ENCODE measurements around the gene IGF1R. TPM values are rescaled to one million over a fixed set of nuclear protein-coding genes. Genes with fewer than 3 reads are reported as not detected.

The IGF1R gene
- total and polyA plus RNA-seq, 8 donors, result 8.1 to 50.3 (median 36.0) TPM

- 67 to 72% methylated on average over 9 of the region's 9 CpGs for WGBS, 2 donors
- intact Hi-C loops (cut with DNase I), result no loop called here
- Histone ChIP-seq H3K36me3 (no peaks in the 10 kb centered on the region), H3K27me3 (no peaks in the 10 kb centered on the region), H3K4me1 (peaks cover 24 to 42% (median 32%) of the 10 kb centered on the region in 3 donors), H3K9me3 (no peaks in the 10 kb centered on the region), H3K4me3 (no peak overlapping the region), H3K27ac (peak overlapping the region in 2 of 4 donors; percentile 18 to 37)
- TF ChIP-seq, protein P1, sequence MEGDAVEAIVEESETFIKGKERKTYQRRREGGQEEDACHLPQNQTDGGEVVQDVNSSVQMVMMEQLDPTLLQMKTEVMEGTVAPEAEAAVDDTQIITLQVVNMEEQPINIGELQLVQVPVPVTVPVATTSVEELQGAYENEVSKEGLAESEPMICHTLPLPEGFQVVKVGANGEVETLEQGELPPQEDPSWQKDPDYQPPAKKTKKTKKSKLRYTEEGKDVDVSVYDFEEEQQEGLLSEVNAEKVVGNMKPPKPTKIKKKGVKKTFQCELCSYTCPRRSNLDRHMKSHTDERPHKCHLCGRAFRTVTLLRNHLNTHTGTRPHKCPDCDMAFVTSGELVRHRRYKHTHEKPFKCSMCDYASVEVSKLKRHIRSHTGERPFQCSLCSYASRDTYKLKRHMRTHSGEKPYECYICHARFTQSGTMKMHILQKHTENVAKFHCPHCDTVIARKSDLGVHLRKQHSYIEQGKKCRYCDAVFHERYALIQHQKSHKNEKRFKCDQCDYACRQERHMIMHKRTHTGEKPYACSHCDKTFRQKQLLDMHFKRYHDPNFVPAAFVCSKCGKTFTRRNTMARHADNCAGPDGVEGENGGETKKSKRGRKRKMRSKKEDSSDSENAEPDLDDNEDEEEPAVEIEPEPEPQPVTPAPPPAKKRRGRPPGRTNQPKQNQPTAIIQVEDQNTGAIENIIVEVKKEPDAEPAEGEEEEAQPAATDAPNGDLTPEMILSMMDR (IDR thresholded peaks at IDR 0.05), result no peak
- DNase-seq, result no peak
- no peak for FAIRE-seq
- no peak for ATAC-seq
These were observed 76.2 kb downstream of the IGF1R start for GRCh38 chr15:98724494-98724893.

- FAIRE-seq (no peak), DNase-seq (no peak), ATAC-seq (no peak)
- intact Hi-C loops (cut with DNase I), result no loop called here
- Histone ChIP-seq H3K4me1 (peaks cover 33 to 55% (median 46%) of the 10 kb centered on the region in 3 donors), H3K27ac (no peak overlapping the region), H3K9me3 (no peaks in the 10 kb centered on the region), H3K27me3 (no peaks in the 10 kb centered on the region), H3K36me3 (no peaks in the 10 kb centered on the region), H3K4me3 (no peak overlapping the region)
- TF ChIP-seq, protein P1 (IDR thresholded peaks at IDR 0.05), result no peak
- WGBS, 2 donors, result 49 to 55% methylated on average over 5 of the region's 5 CpGs
These were observed 77.5 kb downstream of the IGF1R start for GRCh38 chr15:98725874-98726273.

DNA sequence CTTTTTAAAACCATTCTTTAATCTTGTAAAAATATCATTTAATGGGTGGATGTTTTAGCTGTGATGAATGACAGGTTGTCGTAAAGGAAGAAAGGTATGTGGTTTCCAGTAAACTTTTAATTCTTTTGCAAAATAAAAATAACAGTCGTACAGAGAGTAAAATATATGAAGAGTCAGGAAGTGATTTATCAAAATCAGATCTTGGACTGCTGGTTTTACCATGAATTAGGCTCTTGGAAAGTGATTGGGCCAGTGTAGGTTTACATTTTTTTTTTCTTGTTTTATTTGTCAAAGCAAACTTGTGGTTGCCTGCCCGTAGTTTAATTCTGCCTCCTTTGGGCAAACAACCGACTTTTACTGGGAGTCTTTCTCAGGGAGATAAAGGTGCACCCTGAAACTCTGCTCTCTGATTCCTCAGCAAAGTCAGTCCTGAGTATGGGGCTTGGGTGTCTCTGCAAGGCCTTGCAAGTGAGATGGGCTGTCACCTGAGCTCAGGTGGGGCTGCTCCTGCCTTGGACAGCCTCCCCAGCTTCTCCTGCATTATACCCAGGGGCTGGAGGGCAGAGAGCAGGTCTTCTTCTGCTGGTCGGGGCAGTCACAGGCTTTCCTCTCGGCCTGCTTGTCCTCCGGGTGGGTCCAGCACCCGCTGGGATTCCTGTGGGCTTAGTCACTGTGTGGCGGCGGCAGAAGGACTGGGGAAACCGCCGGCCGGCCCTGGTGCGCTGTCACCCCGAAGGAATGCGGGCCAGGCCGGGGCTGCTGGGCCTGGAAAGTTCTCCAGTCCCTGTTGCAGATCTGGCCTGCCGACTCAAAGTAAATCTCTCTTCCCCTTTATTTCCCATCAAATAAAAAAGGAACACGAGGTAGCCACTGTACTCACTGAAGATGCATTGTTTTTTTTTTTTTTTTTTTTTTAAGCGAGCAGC lies 79.0 kb downstream of the IGF1R start:
- TF ChIP-seq, protein P1 (IDR thresholded peaks at IDR 0.05), result no peak
- DNase-seq (peak; percentile 76 to 86 (median 83)), FAIRE-seq (no peak), ATAC-seq (peak; percentile 78 to 90 (median 84))
- WGBS, 2 donors, result 25 to 42% methylated on average over 20 of the region's 20 CpGs
- no peak overlapping the region for H3K4me3 ChIP-seq
- peak overlapping the region; percentile 67 to 85 (median 82) for H3K27ac ChIP-seq
- H3K27me3 ChIP-seq, result no peaks in the 10 kb centered on the region
- H3K9me3 ChIP-seq, result no peaks in the 10 kb centered on the region
- H3K4me1 ChIP-seq, result peaks cover 37 to 56% (median 51%) of the 10 kb centered on the region in 3 donors
- H3K36me3 ChIP-seq, result no peaks in the 10 kb centered on the region
- intact Hi-C loops (cut with DNase I), result no loop called here

GRCh38 chr15:98728082-98728810 lies 79.9 kb downstream of the IGF1R start:
- DNase-seq (no peak), ATAC-seq (no peak), FAIRE-seq (no peak)
- TF ChIP-seq, protein P1 (IDR thresholded peaks at IDR 0.05), result no peak
- Histone ChIP-seq H3K27ac (peak overlapping the region; percentile 67 to 85 (median 82)), H3K9me3 (no peaks in the 10 kb centered on the region), H3K36me3 (no peaks in the 10 kb centered on the region), H3K4me1 (peaks cover 37 to 53% (median 51%) of the 10 kb centered on the region in 3 donors), H3K4me3 (no peak overlapping the region), H3K27me3 (no peaks in the 10 kb centered on the region)
- intact Hi-C loops (cut with DNase I), result no loop called here
- WGBS, 2 donors, result 84% methylated on average over 13 of the region's 13 CpGs

Measured in pancreas (tissue), 10 donors.